Measurements from ENCODE around the gene TNFSF12.

The TNFSF12 gene

GRCh38 chr17:7573324-7574080 is 24.6 kb downstream of the TNFSF12 start:
- TF ChIP-seq CTCF (IDR thresholded peaks at IDR 0.05; ENCODE audit: low read depth, low read length) = no peak
- peak overlapping the region; percentile 97 for H3K4me3 ChIP-seq (ENCODE audit: low read depth, low read length)

GRCh38 chr17:7574176-7574953 is 25.5 kb downstream of the TNFSF12 start:
- TF ChIP-seq CTCF (IDR thresholded peaks at IDR 0.05; ENCODE audit: low read depth, low read length) = no peak
- H3K4me3 ChIP-seq (ENCODE audit: low read depth, low read length) = peak overlapping the region; percentile 97

- no peak for TF ChIP-seq CTCF (IDR thresholded peaks at IDR 0.05; ENCODE audit: low read depth, low read length)
- peak overlapping the region; percentile 97 for H3K4me3 ChIP-seq (ENCODE audit: low read depth, low read length)
Observed at GRCh38 chr17:7575481-7575883, 26.6 kb downstream of the TNFSF12 start.

- H3K4me3 ChIP-seq (ENCODE audit: low read depth, low read length) = peak overlapping the region; percentile 97; the same call in 1 of the 2 replicates
Observed at GRCh38 chr17:7575959-7576358, 27.1 kb downstream of the TNFSF12 start.

GRCh38 chr17:7576432-7576937 is 27.6 kb downstream of the TNFSF12 start:
- no peak overlapping the region for H3K4me3 ChIP-seq (ENCODE audit: low read depth, low read length)
- no peak for TF ChIP-seq CTCF (IDR thresholded peaks at IDR 0.05; ENCODE audit: low read depth, low read length)

More at GRCh38 chr17:7575959-7576358, 27.1 kb downstream of the TNFSF12 start:
- TF ChIP-seq CTCF (IDR thresholded peaks at IDR 0.05; ENCODE audit: low read depth, low read length) = no peak

GRCh38 chr17:7577327-7578199 is 28.7 kb downstream of the TNFSF12 start:
- no peak for TF ChIP-seq CTCF (IDR thresholded peaks at IDR 0.05; ENCODE audit: low read depth, low read length)
- H3K4me3 ChIP-seq (ENCODE audit: low read depth, low read length) = no peak overlapping the region
